Thyroid gland (tissue), 4 donors: Measurements from ENCODE around the gene NUDT14. TPM values are rescaled to one million over a fixed set of nuclear protein-coding genes. Genes with fewer than 3 reads are reported as not detected.

Source experiments
- DNase-seq, 2 donors: peaks; one replicate each; pipeline ENCODE4 v3.0.0-alpha.2; 2019
- H3K27ac ChIP-seq, 3 donors: fragments of 200-600 bp; sonication (generic); 1 replicate in 2 of 3; 2 replicates in 1 of 3; pipeline ENCODE4 v1.5.1; 2016 to 2019; ENCODE audit warnings: mild to moderate bottlenecking in 1 of 3, moderate library complexity in 1 of 3
- H3K27me3 ChIP-seq: fragments of 200-600 bp; sonication (generic); one replicate; pipeline ENCODE4 v1.5.1; 2019
- H3K36me3 ChIP-seq, 2 donors: fragments of 200-600 bp; sonication (generic); one replicate each; pipeline ENCODE4 v1.5.1; 2016 to 2019
- H3K4me1 ChIP-seq, 2 donors: fragments of 200-600 bp; sonication (generic); one replicate each; pipeline ENCODE4 v1.5.1; 2017 to 2019
- H3K4me3 ChIP-seq, 3 donors: fragments of 200-600 bp; sonication (generic); replicated peaks in 1 of 3; 1 replicate in 2 of 3; 2 replicates in 1 of 3; pipeline ENCODE4 v1.5.1; 2016; ENCODE audit warnings: mild to moderate bottlenecking in 1 of 3
- H3K9me3 ChIP-seq: fragments of 200-600 bp; sonication (generic); one replicate; pipeline ENCODE4 v1.5.1; 2017
- CTCF ChIP-seq, 6 experiments: fragments of 200-600 bp in 3 of 6; fragments of 450-650 bp in 3 of 6; sonication (generic) in 3 of 6; IDR thresholded peaks; one replicate each; pipeline ENCODE4 v1.5.1; 2016 to 2019; ENCODE audit warnings: antibody characterized with exemption in 6 of 6, mild to moderate bottlenecking in 2 of 6, inconsistent platforms in 1 of 6, moderate library complexity in 1 of 6
- POLR2A ChIP-seq, 2 donors: fragments of 450-650 bp; IDR thresholded peaks; one replicate each; pipeline ENCODE4 v1.6.1; 2017; ENCODE audit warnings: antibody characterized with exemption in 2 of 2, mild to moderate bottlenecking in 2 of 2, moderate library complexity in 1 of 2
- WGBS, 2 donors: methylation state at CpG; one replicate each; pipeline ENCODE4 v1.1.5; 2017; 5-methylcytosine and 5-hydroxymethylcytosine counted together
- intact Hi-C: fragments of 100-400 bp; cut with DNase I; formaldehyde crosslinking; loops from one replicate; pipeline ENCODE4 v1.15.1; 2023
- total RNA-seq, 4 donors: library from RNA; depleted of rRNA; stranded (reverse); fragments of >200 nt; gene quantifications; one replicate each; pipeline ENCODE4 v1.2.3, GENCODE V29; 2016

The NUDT14 gene
- total RNA-seq, 4 donors from 2014 or later, result 15.2 to 29.1 (median 20.1) TPM

GRCh38 chr14:105150026-105150367, 31.1 kb downstream of the NUDT14 start:
- WGBS, 2 donors, result 89 to 94% methylated on average over 2 to 4 of the region's 4 CpGs
- DNase-seq, result no peak
- no peaks in the 10 kb centered on the region for H3K36me3 ChIP-seq
- H3K4me3 ChIP-seq, result no peak overlapping the region
- no peak for TF ChIP-seq POLR2A (IDR thresholded peaks at IDR 0.05)
- no peak for TF ChIP-seq CTCF (IDR thresholded peaks at IDR 0.05)
- no peaks in the 10 kb centered on the region for H3K27me3 ChIP-seq
- H3K27ac ChIP-seq, result no peak overlapping the region
- no peaks in the 10 kb centered on the region for H3K4me1 ChIP-seq
- no peaks in the 10 kb centered on the region for H3K9me3 ChIP-seq
- intact Hi-C loops, result no loop called here

GRCh38 chr14:105149146-105149781, 31.8 kb downstream of the NUDT14 start:
- no peaks in the 10 kb centered on the region for H3K4me1 ChIP-seq
- WGBS, 2 donors, result 90 to 96% methylated on average over 5 of the region's 18 CpGs
- no peaks in the 10 kb centered on the region for H3K9me3 ChIP-seq
- TF ChIP-seq POLR2A (IDR thresholded peaks at IDR 0.05) (no peak), CTCF (IDR thresholded peaks at IDR 0.05) (no peak)
- H3K36me3 ChIP-seq, result no peaks in the 10 kb centered on the region
- intact Hi-C loops, result no loop called here
- DNase-seq, result no peak
- H3K4me3 ChIP-seq, result no peak overlapping the region
- H3K27ac ChIP-seq, result no peak overlapping the region
- no peaks in the 10 kb centered on the region for H3K27me3 ChIP-seq

- no peak for TF ChIP-seq CTCF (IDR thresholded peaks at IDR 0.05)
- Histone ChIP-seq H3K27ac (no peak overlapping the region), H3K4me1 (no peaks in the 10 kb centered on the region), H3K9me3 (no peaks in the 10 kb centered on the region), H3K36me3 (no peaks in the 10 kb centered on the region), H3K27me3 (no peaks in the 10 kb centered on the region), H3K4me3 (no peak overlapping the region)
- no peak for DNase-seq
- WGBS, 2 donors, result 91 to 97% methylated on average over 12 to 17 of the region's 27 CpGs
- intact Hi-C loops, result no loop called here
Measured at GRCh38 chr14:105148604-105149145, 32.4 kb downstream of the NUDT14 start.

GRCh38 chr14:105147671-105148603, 33.2 kb downstream of the NUDT14 start:
- Histone ChIP-seq H3K9me3 (no peaks in the 10 kb centered on the region), H3K36me3 (no peaks in the 10 kb centered on the region), H3K27ac (no peak overlapping the region), H3K27me3 (no peaks in the 10 kb centered on the region), H3K4me1 (no peaks in the 10 kb centered on the region), H3K4me3 (no peak overlapping the region)
- no peak for DNase-seq
- no peak for TF ChIP-seq CTCF (IDR thresholded peaks at IDR 0.05)
- no peak for TF ChIP-seq POLR2A (IDR thresholded peaks at IDR 0.05)
- intact Hi-C loops, result no loop called here
- 94 to 97% methylated on average over 29 to 31 of the region's 62 CpGs for WGBS, 2 donors
